Body of pancreas (tissue), 4 donors: ENCODE data around the gene ZWILCH. TPM values are rescaled to one million over a fixed set of nuclear protein-coding genes. Genes with fewer than 3 reads are reported as not detected.
A peak's percentile ranks its signal among the peaks of the same experiment; 100 is the strongest.

ENCODE experiments used
- ATAC-seq: fragments of 150-250 bp; one replicate; pipeline ENCODE4 v1.9.1; 2016
- DNase-seq, 4 donors: peaks; one replicate each; pipeline ENCODE4 v3.0.0-alpha.2; 2019
- H3K27ac ChIP-seq, 4 donors: fragments of 200-600 bp; sonication (generic); 1 replicate in 3 of 4; 2 replicates in 1 of 4; pipeline versions ENCODE4 v1.5.1 to v1.6.1; 2016 to 2019; ENCODE audit warnings: mild to moderate bottlenecking in 1 of 4, mixed read lengths in 1 of 4, moderate library complexity in 1 of 4
- H3K27me3 ChIP-seq, 2 donors: fragments of 200-600 bp; sonication (generic); one replicate each; pipeline ENCODE4 v1.6.0; 2016; ENCODE audit warnings: mild to moderate bottlenecking in 1 of 2
- H3K36me3 ChIP-seq, 2 donors: fragments of 200-600 bp; sonication (generic); replicated peaks in 1 of 2; 2 replicates each; pipeline ENCODE4 v1.5.1; 2016; ENCODE audit warnings: low read depth in 2 of 2; ENCODE audit not compliant: insufficient read depth in 1 of 2
- H3K4me1 ChIP-seq: fragments of 200-600 bp; sonication (generic); one replicate; pipeline ENCODE4 v1.6.0; 2016
- H3K4me3 ChIP-seq, 2 donors: fragments of 200-600 bp; sonication (generic); 1 replicate in 1 of 2; 2 replicates in 1 of 2; pipeline ENCODE4 v1.5.1; 2016 to 2019
- H3K9me3 ChIP-seq, 3 donors: fragments of 200-600 bp; sonication (generic); 1 replicate in 2 of 3; 2 replicates in 1 of 3; pipeline ENCODE4 v1.5.1; 2016
- POLR2A ChIP-seq, 3 donors: fragments of 450-650 bp; IDR thresholded peaks; one replicate each; pipeline ENCODE4 v1.6.1; 2016; ENCODE audit warnings: antibody characterized with exemption in 3 of 3, mild to moderate bottlenecking in 2 of 3
- WGBS, 2 donors: methylation state at CpG; one replicate each; pipeline ENCODE4 v1.1.5; 2017; 5-methylcytosine and 5-hydroxymethylcytosine counted together
- intact Hi-C: fragments of 100-400 bp; cut with DNase I; formaldehyde crosslinking; loops from one replicate; pipeline ENCODE4 v1.15.1; 2023
- total RNA-seq, 2 donors: library from RNA; depleted of rRNA; stranded (reverse); fragments of >200 nt; gene quantifications; one replicate each; pipeline ENCODE4 v1.1.0, GENCODE V29; 2016
- TF ChIP-seq, protein P1 (sequence below), 7 experiments: fragments of 450-650 bp in 4 of 7; fragments of 200-600 bp in 3 of 7; sonication (generic) in 3 of 7; IDR thresholded peaks; one replicate each; pipeline ENCODE4 v1.5.1; 2016 to 2019; ENCODE audit warnings: antibody characterized with exemption in 7 of 7

ZWILCH gene
- total RNA-seq, 2 donors from 2014 or later, result 0.99 to 1.8 TPM

DNA sequence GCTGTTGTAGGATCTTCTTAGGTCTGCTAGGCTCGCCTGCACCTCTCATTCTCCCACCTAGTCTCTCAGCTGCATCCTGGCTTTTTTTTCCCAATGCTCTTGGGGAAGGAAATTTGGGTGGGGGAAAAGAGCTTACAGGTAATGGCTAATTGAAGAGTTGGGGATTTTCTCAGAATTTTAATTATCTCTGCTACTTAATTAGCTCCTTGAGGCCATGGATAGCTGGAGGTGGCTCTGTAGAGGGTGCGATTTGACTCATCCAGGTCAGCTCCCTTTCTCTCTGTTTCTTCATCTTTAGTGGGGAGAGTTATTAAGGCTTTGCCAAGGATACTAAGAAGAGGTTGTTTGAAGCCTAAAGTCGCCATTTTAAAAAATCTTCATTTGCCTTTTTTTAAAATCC lies 30.2 kb upstream of the ZWILCH start:
- Histone ChIP-seq H3K36me3 (no peaks in the 10 kb centered on the region), H3K4me1 (no peaks in the 10 kb centered on the region), H3K27ac (no peak overlapping the region), H3K4me3 (no peak overlapping the region), H3K27me3 (no peaks in the 10 kb centered on the region), H3K9me3 (no peaks in the 10 kb centered on the region)
- TF ChIP-seq, protein P1, sequence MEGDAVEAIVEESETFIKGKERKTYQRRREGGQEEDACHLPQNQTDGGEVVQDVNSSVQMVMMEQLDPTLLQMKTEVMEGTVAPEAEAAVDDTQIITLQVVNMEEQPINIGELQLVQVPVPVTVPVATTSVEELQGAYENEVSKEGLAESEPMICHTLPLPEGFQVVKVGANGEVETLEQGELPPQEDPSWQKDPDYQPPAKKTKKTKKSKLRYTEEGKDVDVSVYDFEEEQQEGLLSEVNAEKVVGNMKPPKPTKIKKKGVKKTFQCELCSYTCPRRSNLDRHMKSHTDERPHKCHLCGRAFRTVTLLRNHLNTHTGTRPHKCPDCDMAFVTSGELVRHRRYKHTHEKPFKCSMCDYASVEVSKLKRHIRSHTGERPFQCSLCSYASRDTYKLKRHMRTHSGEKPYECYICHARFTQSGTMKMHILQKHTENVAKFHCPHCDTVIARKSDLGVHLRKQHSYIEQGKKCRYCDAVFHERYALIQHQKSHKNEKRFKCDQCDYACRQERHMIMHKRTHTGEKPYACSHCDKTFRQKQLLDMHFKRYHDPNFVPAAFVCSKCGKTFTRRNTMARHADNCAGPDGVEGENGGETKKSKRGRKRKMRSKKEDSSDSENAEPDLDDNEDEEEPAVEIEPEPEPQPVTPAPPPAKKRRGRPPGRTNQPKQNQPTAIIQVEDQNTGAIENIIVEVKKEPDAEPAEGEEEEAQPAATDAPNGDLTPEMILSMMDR (IDR thresholded peaks at IDR 0.05), result no peak
- no peak for TF ChIP-seq POLR2A (IDR thresholded peaks at IDR 0.05)
- no peak for ATAC-seq
- 94% methylated on average over 3 of the region's 3 CpGs for WGBS, 2 donors
- no peak for DNase-seq
- intact Hi-C loops, result no loop called here

DNA sequence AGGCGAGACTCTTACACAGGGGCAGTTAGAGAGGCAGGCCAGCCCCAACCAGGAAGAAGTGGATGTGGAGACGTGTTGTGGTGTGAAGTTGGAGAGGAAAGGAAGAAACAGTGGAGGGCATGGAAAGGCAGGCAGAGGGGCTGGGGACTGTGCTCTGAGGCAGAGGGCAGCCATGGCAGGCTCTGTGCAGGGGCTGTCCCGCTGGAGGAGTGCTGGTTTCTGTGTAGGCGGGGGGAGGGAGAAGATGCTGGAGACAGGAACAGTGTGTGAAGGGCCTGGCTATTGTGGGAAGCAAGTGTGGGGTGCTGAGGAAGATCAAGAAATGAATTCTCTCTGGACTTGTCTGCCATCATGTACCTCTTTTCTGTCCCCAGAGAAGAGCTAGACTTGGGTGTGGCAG lies 28.6 kb upstream of the ZWILCH start:
- intact Hi-C loops, result no loop called here
- no peak for TF ChIP-seq POLR2A (IDR thresholded peaks at IDR 0.05)
- TF ChIP-seq, protein P1 (IDR thresholded peaks at IDR 0.05), result no peak
- H3K4me1 ChIP-seq, result no peaks in the 10 kb centered on the region
- ATAC-seq (no peak), DNase-seq (no peak)
- H3K27me3 ChIP-seq, result no peaks in the 10 kb centered on the region
- no peak overlapping the region for H3K27ac ChIP-seq
- no peaks in the 10 kb centered on the region for H3K36me3 ChIP-seq
- no peak overlapping the region for H3K4me3 ChIP-seq
- WGBS, 2 donors, result 92 to 94% methylated on average over 4 of the region's 4 CpGs
- H3K9me3 ChIP-seq, result no peaks in the 10 kb centered on the region

DNA sequence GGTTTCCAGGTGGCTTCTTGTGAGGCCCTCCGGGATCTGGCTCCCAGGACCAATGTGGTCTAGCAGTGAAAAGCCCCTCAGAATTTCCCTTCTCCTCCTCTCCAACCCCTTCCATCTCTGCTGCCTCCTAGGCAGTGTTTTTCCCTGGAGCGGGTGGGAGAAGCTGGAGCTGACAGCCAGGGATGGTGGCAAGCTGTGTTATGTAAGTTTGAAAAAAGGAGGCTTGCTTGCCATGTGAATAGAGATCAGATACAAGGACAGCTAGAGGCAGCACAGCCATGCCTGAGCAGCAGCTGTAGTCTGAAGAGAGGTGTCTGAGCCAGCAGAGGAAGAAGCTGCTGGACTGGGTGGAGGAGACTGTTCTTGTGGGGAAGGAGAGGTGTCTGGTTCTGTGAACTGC lies 28.1 kb upstream of the ZWILCH start:
- Histone ChIP-seq H3K9me3 (no peaks in the 10 kb centered on the region), H3K27ac (no peak overlapping the region), H3K4me3 (no peak overlapping the region), H3K36me3 (no peaks in the 10 kb centered on the region), H3K4me1 (no peaks in the 10 kb centered on the region), H3K27me3 (no peaks in the 10 kb centered on the region)
- ATAC-seq, result no peak
- intact Hi-C loops, result no loop called here
- no peak for TF ChIP-seq POLR2A (IDR thresholded peaks at IDR 0.05)
- TF ChIP-seq, protein P1 (IDR thresholded peaks at IDR 0.05), result no peak
- no peak for DNase-seq
- 94% methylated on average over 2 of the region's 2 CpGs for WGBS, 2 donors

DNA sequence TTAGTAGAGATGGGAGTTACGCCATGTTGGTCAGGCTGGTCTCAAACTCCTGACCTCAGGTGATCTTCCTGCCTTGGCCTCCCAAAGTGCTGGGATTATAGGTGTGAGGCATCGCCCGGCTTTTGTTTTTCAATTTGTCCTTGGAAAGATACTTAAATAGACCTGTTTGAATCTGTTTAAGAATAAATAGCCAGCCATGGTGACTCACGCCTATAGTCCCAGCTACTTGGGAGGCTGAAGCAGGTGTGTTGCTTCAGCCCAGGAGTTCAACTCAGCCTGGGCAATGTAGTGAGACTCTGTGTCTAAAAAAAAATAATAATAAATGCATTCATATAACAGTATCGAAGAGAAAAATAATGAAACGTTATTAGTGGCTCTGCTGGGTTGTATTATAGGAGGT lies 24.9 kb upstream of the ZWILCH start:
- no peak overlapping the region for H3K27ac ChIP-seq
- no peak for ATAC-seq
- no peaks in the 10 kb centered on the region for H3K27me3 ChIP-seq
- no peaks in the 10 kb centered on the region for H3K9me3 ChIP-seq
- H3K4me3 ChIP-seq, result no peak overlapping the region
- DNase-seq, result no peak
- TF ChIP-seq POLR2A (IDR thresholded peaks at IDR 0.05), result no peak
- TF ChIP-seq, protein P1 (IDR thresholded peaks at IDR 0.05), result no peak
- intact Hi-C loops, result no loop called here
- H3K36me3 ChIP-seq, result no peaks in the 10 kb centered on the region
- 87 to 91% methylated on average over 6 of the region's 6 CpGs for WGBS, 2 donors
- peaks cover 16% of the 10 kb centered on the region for H3K4me1 ChIP-seq

DNA sequence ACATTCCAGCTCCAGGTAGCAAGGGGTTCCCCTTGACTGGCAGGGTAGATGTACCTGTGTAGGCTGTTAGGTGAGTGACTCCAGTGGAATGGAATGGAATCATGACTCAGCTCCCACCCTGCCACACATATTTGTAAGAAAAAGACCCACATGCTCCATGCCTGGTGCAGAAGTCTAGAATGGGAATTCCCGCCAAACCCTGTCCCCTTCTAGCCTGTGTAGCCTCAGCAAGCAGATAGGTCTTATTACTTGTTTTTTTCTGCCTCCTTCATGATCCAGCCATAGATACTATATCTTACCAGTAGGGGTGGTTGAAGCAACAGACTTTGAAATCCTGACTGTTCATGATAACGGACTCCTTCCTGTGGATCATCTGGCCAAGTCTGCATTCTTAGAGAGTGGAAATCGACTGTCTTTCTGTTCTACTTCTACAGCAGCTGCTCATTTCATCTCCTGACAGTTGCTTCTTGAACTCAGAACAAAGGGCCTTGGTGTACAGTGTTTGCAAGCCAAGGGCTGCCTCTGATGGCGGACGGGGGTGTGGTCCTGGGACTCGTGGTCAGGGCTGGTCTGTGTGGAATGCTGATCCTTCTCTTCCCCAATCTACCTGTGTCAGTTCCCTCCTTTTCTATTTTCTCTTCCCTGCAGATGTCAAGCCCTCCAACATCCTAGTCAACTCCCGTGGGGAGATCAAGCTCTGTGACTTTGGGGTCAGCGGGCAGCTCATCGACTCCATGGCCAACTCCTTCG lies 23.8 kb upstream of the ZWILCH start:
- no peaks in the 10 kb centered on the region for H3K27me3 ChIP-seq
- no peaks in the 10 kb centered on the region for H3K9me3 ChIP-seq
- peaks cover 16% of the 10 kb centered on the region for H3K4me1 ChIP-seq
- TF ChIP-seq, protein P1 (IDR thresholded peaks at IDR 0.05), result no peak
- TF ChIP-seq POLR2A (IDR thresholded peaks at IDR 0.05), result no peak
- no peaks in the 10 kb centered on the region for H3K36me3 ChIP-seq
- ATAC-seq (no peak), DNase-seq (peak in 1 of 4 donors; percentile 11)
- 87 to 90% methylated on average over 10 of the region's 10 CpGs for WGBS, 2 donors
- intact Hi-C loops, result no loop called here
- H3K4me3 ChIP-seq, result no peak overlapping the region
- peak overlapping the region in 2 of 4 donors; percentile 79 to 80 for H3K27ac ChIP-seq
